Adrenal gland (tissue), 12 donors: Measurements from ENCODE around the gene SCAMP2. TPM values are rescaled to one million over a fixed set of nuclear protein-coding genes. Genes with fewer than 3 reads are reported as not detected.

Source experiments
- DNase-seq, 7 donors: peaks; one replicate each; pipeline ENCODE4 v3.0.0-alpha.2; 2019 to 2020
- H3K27ac ChIP-seq, 5 donors: fragments of 200-600 bp; sonication (generic) in 4 of 5; 1 replicate in 3 of 5; 2 replicates in 2 of 5; pipeline versions ENCODE4 v1.5.1 to v1.8.0; 2016 to 2020; ENCODE audit warnings: mild to moderate bottlenecking in 1 of 5
- H3K27me3 ChIP-seq: fragments of 200-600 bp; 2 replicates; pipeline ENCODE4 v1.8.0; 2021
- H3K36me3 ChIP-seq, 2 donors: fragments of 200-600 bp; replicated peaks in 1 of 2; 1 replicate in 1 of 2; 2 replicates in 1 of 2; pipeline versions ENCODE4 v1.5.1 to v1.8.0; 2018 to 2022
- H3K4me1 ChIP-seq, 2 donors: fragments of 200-600 bp; replicated peaks in 1 of 2; 1 replicate in 1 of 2; 2 replicates in 1 of 2; pipeline versions ENCODE4 v1.5.1 to v1.8.0; 2018 to 2021
- H3K4me3 ChIP-seq, 4 donors: fragments of 200-600 bp; sonication (generic) in 3 of 4; one replicate each; pipeline ENCODE4 v1.5.1; 2016 to 2018
- H3K9me3 ChIP-seq, 3 donors: fragments of 200-600 bp; sonication (generic) in 1 of 3; replicated peaks in 1 of 3; 1 replicate in 2 of 3; 2 replicates in 1 of 3; pipeline versions ENCODE4 v1.5.1 to v1.8.0; 2016 to 2021
- POLR2A ChIP-seq, 2 donors: fragments of 450-650 bp; IDR thresholded peaks; one replicate each; pipeline ENCODE4 v1.6.1; 2017; ENCODE audit warnings: antibody characterized with exemption in 2 of 2, mild to moderate bottlenecking in 2 of 2, moderate library complexity in 1 of 2
- WGBS, 4 donors: extraction: QIAGEN DNeasy Blood & Tissue Kit in 2 of 4; methylation state at CpG; one replicate each; pipeline versions ENCODE4 v1.1.5 to v1.1.7; 2013 to 2017; 5-methylcytosine and 5-hydroxymethylcytosine counted together
- intact Hi-C, 2 donors: fragments of 100-400 bp; cut with DNase I; formaldehyde crosslinking; loops; one replicate each; pipeline versions ENCODE4 v1.14.1 to v1.15.0; 2022 to 2023
- polyA plus RNA-seq, 3 donors: library from polyadenylated mRNA; stranded (reverse); fragments of 200-250 nt in 2 of 3; fragments of 350-450 nt in 1 of 3; fragmentation: Illumina TruSeq in 1 of 3; extraction: RNeasy Lipid Tissue Mini Kit (QIAGEN cat#74804) in 1 of 3; gene quantifications; one replicate each; pipeline ENCODE4 v1.2.3, GENCODE V29; 2013 to 2014
- total RNA-seq, 9 donors: library from RNA; depleted of rRNA in 4 of 9; stranded (reverse); fragments of >200 nt in 4 of 9; fragments of 120-200 nt in 1 of 9; fragmentation: NEBNext Ultra II Directional in 1 of 9; extraction: Animal tissue kit (Norgen Biotek cat#: 25700) in 1 of 9; gene quantifications; one replicate each; pipeline versions ENCODE4 v1.1.0 to v1.2.4, GENCODE V29; 2013 to 2023
- TF ChIP-seq, protein P1 (sequence below), 6 experiments: fragments of 450-650 bp in 4 of 6; fragments of 200-600 bp in 2 of 6; sonication (generic) in 1 of 6; IDR thresholded peaks; 1 replicate in 5 of 6; 2 replicates in 1 of 6; pipeline versions ENCODE4 v1.5.1 to v1.8.0; 2016 to 2021; ENCODE audit warnings: antibody characterized with exemption in 6 of 6, mild to moderate bottlenecking in 2 of 6, moderate library complexity in 1 of 6
- donor health status: healthy with polysubstance abuse.
- donor health status: Bipolar disorder and iron deficiency.
- donor health status: DM: yes; HTN: yes; CAD: no.
- donor health status: DM: no; HTN: no; CAD: no.
- donor health status: DM: no; HTN: no; CAD: no.
- donor health status: DM: yes; HTN: yes; CAD: no.

Gene SCAMP2
- total and polyA plus RNA-seq, 12 donors = 29.5 to 185 (median 98.7) TPM

- 74 to 84% (median 80%) methylated on average over 4 of the region's 4 CpGs for WGBS, 4 donors
- peaks cover 0 to 1% of the 10 kb centered on the region in 2 donors for H3K36me3 ChIP-seq
- H3K9me3 ChIP-seq = no peaks in the 10 kb centered on the region
- no peak overlapping the region for H3K4me3 ChIP-seq
- no peak for TF ChIP-seq POLR2A (IDR thresholded peaks at IDR 0.05)
- TF ChIP-seq, protein P1, sequence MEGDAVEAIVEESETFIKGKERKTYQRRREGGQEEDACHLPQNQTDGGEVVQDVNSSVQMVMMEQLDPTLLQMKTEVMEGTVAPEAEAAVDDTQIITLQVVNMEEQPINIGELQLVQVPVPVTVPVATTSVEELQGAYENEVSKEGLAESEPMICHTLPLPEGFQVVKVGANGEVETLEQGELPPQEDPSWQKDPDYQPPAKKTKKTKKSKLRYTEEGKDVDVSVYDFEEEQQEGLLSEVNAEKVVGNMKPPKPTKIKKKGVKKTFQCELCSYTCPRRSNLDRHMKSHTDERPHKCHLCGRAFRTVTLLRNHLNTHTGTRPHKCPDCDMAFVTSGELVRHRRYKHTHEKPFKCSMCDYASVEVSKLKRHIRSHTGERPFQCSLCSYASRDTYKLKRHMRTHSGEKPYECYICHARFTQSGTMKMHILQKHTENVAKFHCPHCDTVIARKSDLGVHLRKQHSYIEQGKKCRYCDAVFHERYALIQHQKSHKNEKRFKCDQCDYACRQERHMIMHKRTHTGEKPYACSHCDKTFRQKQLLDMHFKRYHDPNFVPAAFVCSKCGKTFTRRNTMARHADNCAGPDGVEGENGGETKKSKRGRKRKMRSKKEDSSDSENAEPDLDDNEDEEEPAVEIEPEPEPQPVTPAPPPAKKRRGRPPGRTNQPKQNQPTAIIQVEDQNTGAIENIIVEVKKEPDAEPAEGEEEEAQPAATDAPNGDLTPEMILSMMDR (IDR thresholded peaks at IDR 0.05) = no peak
- DNase-seq = no peak
- intact Hi-C loops = no loop called here
- no peak overlapping the region for H3K27ac ChIP-seq
- H3K4me1 ChIP-seq = no peaks in the 10 kb centered on the region
- no peaks in the 10 kb centered on the region for H3K27me3 ChIP-seq
These were observed 40.3 kb downstream of the SCAMP2 start for GRCh38 chr15:74832826-74833225.

DNA sequence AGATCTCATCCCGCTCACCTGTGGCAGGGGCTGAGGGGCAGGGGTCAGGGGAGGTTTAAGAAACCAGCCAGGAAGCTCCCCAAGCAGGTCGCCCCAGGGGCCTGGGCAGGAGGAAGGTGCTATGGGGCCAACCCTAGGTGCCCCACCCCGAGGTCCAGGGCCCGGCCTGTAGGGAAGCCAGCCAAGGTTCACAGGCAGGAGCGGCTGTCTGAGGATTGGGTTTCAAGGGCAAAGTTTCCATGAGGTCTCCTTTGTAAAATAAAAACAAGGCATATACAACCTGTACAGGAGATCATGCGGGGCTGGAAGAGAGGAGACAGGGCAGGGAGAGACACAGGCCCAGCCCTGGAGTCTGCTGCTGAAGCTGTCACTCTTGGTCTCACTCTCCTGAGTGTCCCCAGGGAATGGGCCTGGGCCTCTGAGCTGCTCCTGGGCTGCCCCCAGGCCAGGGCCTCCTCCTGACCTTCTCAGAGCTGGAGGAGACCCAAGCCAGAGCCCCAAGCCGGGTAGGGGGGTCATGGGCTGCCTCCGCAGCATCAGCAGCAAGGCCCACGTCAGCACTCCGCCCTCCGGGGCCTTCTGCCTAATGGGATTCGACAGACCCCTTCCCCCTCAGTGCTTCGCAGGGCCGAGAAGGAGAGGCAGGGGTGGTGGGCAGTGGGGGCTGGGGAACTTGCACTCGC, 41.2 kb downstream of the SCAMP2 start:
- H3K27ac ChIP-seq = no peak overlapping the region

DNA sequence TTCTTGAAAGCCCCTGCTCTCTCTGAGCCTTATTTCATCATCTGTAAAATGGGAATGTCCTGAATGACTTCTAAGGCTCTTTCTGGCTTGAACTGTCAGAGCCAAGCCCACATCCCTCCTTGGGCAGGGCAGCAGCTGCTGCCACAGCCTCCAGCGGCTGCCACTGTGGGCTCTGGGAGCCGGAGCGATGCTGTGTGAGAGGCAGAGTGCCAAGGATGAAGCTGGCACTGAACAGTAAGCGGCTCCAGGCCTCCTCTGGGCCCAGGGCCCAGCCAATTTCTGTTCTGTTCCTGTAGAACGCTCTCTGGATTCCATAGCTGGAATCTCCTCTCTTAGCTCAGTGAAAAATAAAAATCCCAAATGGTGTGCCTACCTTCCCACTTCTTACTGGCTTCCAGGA, 42.3 kb downstream of the SCAMP2 start:
- intact Hi-C loops = no loop called here
- TF ChIP-seq, protein P1 (IDR thresholded peaks at IDR 0.05) = no peak
- no peak for TF ChIP-seq POLR2A (IDR thresholded peaks at IDR 0.05)
- peaks cover 0 to 3% of the 10 kb centered on the region in 2 donors for H3K4me1 ChIP-seq
- H3K36me3 ChIP-seq = no peaks in the 10 kb centered on the region
- H3K27ac ChIP-seq = no peak overlapping the region
- 39 to 77% (median 57%) methylated on average over 5 of the region's 5 CpGs for WGBS, 4 donors
- H3K4me3 ChIP-seq = no peak overlapping the region
- no peaks in the 10 kb centered on the region for H3K9me3 ChIP-seq
- no peaks in the 10 kb centered on the region for H3K27me3 ChIP-seq
- no peak for DNase-seq

More for the DNA sequence above, 41.2 kb downstream of the SCAMP2 start:
- no peak for DNase-seq
- Histone ChIP-seq H3K27me3 (no peaks in the 10 kb centered on the region), H3K36me3 (no peaks in the 10 kb centered on the region), H3K9me3 (no peaks in the 10 kb centered on the region), H3K4me1 (no peaks in the 10 kb centered on the region), H3K4me3 (no peak overlapping the region)
- intact Hi-C loops = no loop called here
- 59 to 65% (median 61%) methylated on average over 6 to 15 of the region's 15 CpGs for WGBS, 4 donors
- TF ChIP-seq, protein P1 (IDR thresholded peaks at IDR 0.05) = no peak
- TF ChIP-seq POLR2A (IDR thresholded peaks at IDR 0.05) = no peak

- TF ChIP-seq POLR2A (IDR thresholded peaks at IDR 0.05) = no peak
- TF ChIP-seq, protein P1 (IDR thresholded peaks at IDR 0.05) = no peak
- Histone ChIP-seq H3K9me3 (no peaks in the 10 kb centered on the region), H3K4me1 (peaks cover 0 to 3% of the 10 kb centered on the region in 2 donors), H3K27me3 (no peaks in the 10 kb centered on the region), H3K27ac (no peak overlapping the region), H3K36me3 (no peaks in the 10 kb centered on the region), H3K4me3 (no peak overlapping the region)
- intact Hi-C loops = no loop called here
- WGBS, 4 donors = 32 to 55% (median 38%) methylated on average over 4 to 6 of the region's 6 CpGs
- peak in 1 of 7 donors; percentile 25 for DNase-seq
These were observed 43.2 kb downstream of the SCAMP2 start for GRCh38 chr15:74829991-74830390.
